Esophagus squamous epithelium (tissue), 4 donors: ENCODE measurements around the gene ITGA11.

Experiments used
- POLR2A ChIP-seq, 4 donors: fragments of 450-650 bp; IDR thresholded peaks; one replicate each; pipeline ENCODE4 v1.6.1; 2017; ENCODE audit warnings: antibody characterized with exemption in 4 of 4, mild to moderate bottlenecking in 4 of 4, moderate library complexity in 3 of 4
- TF ChIP-seq, protein P1 (sequence below), 6 experiments: fragments of 450-650 bp in 4 of 6; fragments of 200-600 bp in 2 of 6; sonication (generic) in 2 of 6; IDR thresholded peaks; one replicate each; pipeline ENCODE4 v1.5.1; 2016 to 2019; ENCODE audit warnings: antibody characterized with exemption in 6 of 6, mild to moderate bottlenecking in 4 of 6, moderate library complexity in 4 of 6

- TF ChIP-seq POLR2A (IDR thresholded peaks at IDR 0.05), result no peak
- TF ChIP-seq, protein P1, sequence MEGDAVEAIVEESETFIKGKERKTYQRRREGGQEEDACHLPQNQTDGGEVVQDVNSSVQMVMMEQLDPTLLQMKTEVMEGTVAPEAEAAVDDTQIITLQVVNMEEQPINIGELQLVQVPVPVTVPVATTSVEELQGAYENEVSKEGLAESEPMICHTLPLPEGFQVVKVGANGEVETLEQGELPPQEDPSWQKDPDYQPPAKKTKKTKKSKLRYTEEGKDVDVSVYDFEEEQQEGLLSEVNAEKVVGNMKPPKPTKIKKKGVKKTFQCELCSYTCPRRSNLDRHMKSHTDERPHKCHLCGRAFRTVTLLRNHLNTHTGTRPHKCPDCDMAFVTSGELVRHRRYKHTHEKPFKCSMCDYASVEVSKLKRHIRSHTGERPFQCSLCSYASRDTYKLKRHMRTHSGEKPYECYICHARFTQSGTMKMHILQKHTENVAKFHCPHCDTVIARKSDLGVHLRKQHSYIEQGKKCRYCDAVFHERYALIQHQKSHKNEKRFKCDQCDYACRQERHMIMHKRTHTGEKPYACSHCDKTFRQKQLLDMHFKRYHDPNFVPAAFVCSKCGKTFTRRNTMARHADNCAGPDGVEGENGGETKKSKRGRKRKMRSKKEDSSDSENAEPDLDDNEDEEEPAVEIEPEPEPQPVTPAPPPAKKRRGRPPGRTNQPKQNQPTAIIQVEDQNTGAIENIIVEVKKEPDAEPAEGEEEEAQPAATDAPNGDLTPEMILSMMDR (IDR thresholded peaks at IDR 0.05), result no peak
Measured at GRCh38 chr15:68368731-68369435, 63.1 kb downstream of the ITGA11 start.
